GM10847 (cell line): ENCODE measurements around the gene DSN1.

Source experiments
- POLR2A ChIP-seq: IDR thresholded peaks from 2 replicates; pipeline ENCODE4 v1.6.1; 2011; ENCODE audit not compliant: insufficient read length; ENCODE audit errors: extremely low read depth

The DSN1 gene

GRCh38 chr20:36804425-36804824, 30.9 kb upstream of the DSN1 start:
- no peak for TF ChIP-seq POLR2A

- TF ChIP-seq POLR2A = no peak
Observed at GRCh38 chr20:36802326-36803222, 29.0 kb upstream of the DSN1 start.

- no peak for TF ChIP-seq POLR2A
Observed at GRCh38 chr20:36800410-36800809, 26.8 kb upstream of the DSN1 start.

GRCh38 chr20:36796875-36797274, 23.3 kb upstream of the DSN1 start:
- TF ChIP-seq POLR2A = no peak

- TF ChIP-seq POLR2A = no peak
Observed at GRCh38 chr20:36796117-36796516, 22.6 kb upstream of the DSN1 start.

GRCh38 chr20:36795691-36796090, 22.1 kb upstream of the DSN1 start:
- no peak for TF ChIP-seq POLR2A

GRCh38 chr20:36794116-36794474, 20.5 kb upstream of the DSN1 start:
- no peak for TF ChIP-seq POLR2A

GRCh38 chr20:36793294-36794115, 19.9 kb upstream of the DSN1 start:
- TF ChIP-seq POLR2A = no peak

- TF ChIP-seq POLR2A = no peak
Observed at GRCh38 chr20:36792422-36792821, 18.9 kb upstream of the DSN1 start.

GRCh38 chr20:36791862-36792261, 18.3 kb upstream of the DSN1 start:
- no peak for TF ChIP-seq POLR2A

GRCh38 chr20:36786663-36787062, 13.1 kb upstream of the DSN1 start:
- TF ChIP-seq POLR2A = no peak

GRCh38 chr20:36786246-36786645, 12.7 kb upstream of the DSN1 start:
- TF ChIP-seq POLR2A = no peak

GRCh38 chr20:36785308-36785707, 11.7 kb upstream of the DSN1 start:
- TF ChIP-seq POLR2A = no peak

- no peak for TF ChIP-seq POLR2A
Observed at GRCh38 chr20:36784900-36785299, 11.3 kb upstream of the DSN1 start.

GRCh38 chr20:36784116-36784515, 10.6 kb upstream of the DSN1 start:
- no peak for TF ChIP-seq POLR2A

- no peak for TF ChIP-seq POLR2A
Observed at GRCh38 chr20:36779656-36780025, 6.1 kb upstream of the DSN1 start.
